C1 segment of cervical spinal cord (tissue), 14 donors: ENCODE measurements around the gene SMR3A.

Experiments used
- DNase-seq, 14 donors: peaks; one replicate each; lab custom pipeline; 2025; lab: John Stamatoyannopoulos, UW

The SMR3A gene

GRCh38 chr4:70360460-70360859 lies at the start of gene SMR3A:
Gene SMR3A (plus strand): TSS chr4:70360760. CDS start chr4:70362116, 1,356 bp downstream.
- DNase-seq = no peak

GRCh38 chr4:70313736-70314135 lies 46.8 kb upstream of the SMR3A start:
- DNase-seq = no peak

GRCh38 chr4:70315928-70316327 lies 44.6 kb upstream of the SMR3A start:
- DNase-seq = no peak

GRCh38 chr4:70326052-70326451 lies 34.5 kb upstream of the SMR3A start:
- DNase-seq = no peak

- no peak for DNase-seq
These were observed 25.9 kb upstream of the SMR3A start, which contains the start of gene CABS1 for GRCh38 chr4:70334681-70335080. Gene CABS1 (plus strand): TSS chr4:70334981. CDS start chr4:70335040, 59 bp downstream.

- no peak for DNase-seq
These were observed 24.5 kb upstream of the SMR3A start for GRCh38 chr4:70336043-70336442.

- DNase-seq = no peak
These were observed 22.6 kb upstream of the SMR3A start for GRCh38 chr4:70337886-70338420.

GRCh38 chr4:70356185-70356584 lies 4.4 kb upstream of the SMR3A start:
- no peak for DNase-seq

- no peak for DNase-seq
These were observed 1.4 kb upstream of the SMR3A start for GRCh38 chr4:70359115-70359661.

- DNase-seq = no peak
These were observed 3.4 kb downstream of the SMR3A start for GRCh38 chr4:70364002-70364401.

- no peak for DNase-seq
These were observed 4.9 kb downstream of the SMR3A start for GRCh38 chr4:70365479-70365878.

- DNase-seq = no peak
These were observed 7.3 kb downstream of the SMR3A start for GRCh38 chr4:70367813-70368212.

GRCh38 chr4:70371987-70372386 lies 11.4 kb downstream of the SMR3A start:
- DNase-seq = no peak

GRCh38 chr4:70372760-70373159 lies 12.2 kb downstream of the SMR3A start:
- no peak for DNase-seq

GRCh38 chr4:70380578-70380977 lies 20.0 kb downstream of the SMR3A start:
- no peak for DNase-seq

- DNase-seq = no peak
These were observed 22.2 kb downstream of the SMR3A start, which contains the start of gene SMR3B for GRCh38 chr4:70382691-70383181. Gene SMR3B (plus strand): TSS chr4:70383131. CDS start chr4:70384511, 1,380 bp downstream.

- no peak for DNase-seq
These were observed 31.7 kb downstream of the SMR3A start for GRCh38 chr4:70392057-70392776.

GRCh38 chr4:70397580-70397979 lies 37.0 kb downstream of the SMR3A start, which contains the start of gene OPRPN:
Gene OPRPN (plus strand): TSS chr4:70397940. CDS start chr4:70399286, 1,346 bp downstream.
- DNase-seq = no peak

- DNase-seq = no peak
These were observed 38.8 kb downstream of the SMR3A start for GRCh38 chr4:70399319-70399718.

GRCh38 chr4:70402762-70403161 lies 42.2 kb downstream of the SMR3A start:
- DNase-seq = no peak

- no peak for DNase-seq
These were observed 45.2 kb downstream of the SMR3A start for GRCh38 chr4:70405765-70406164.
